Brain microvascular endothelial cell (primary cell): ENCODE measurements around the gene NT5C3B.

Source experiments
- DNase-seq: peaks from one replicate; pipeline ENCODE4 v3.0.0-alpha.2; 2020
- H3K27ac ChIP-seq: fragments of 250-450 bp; sonication (Bioruptor Pico); 2 replicates; pipeline ENCODE4 v1.5.1; 2020; ENCODE audit warnings: mild to moderate bottlenecking, moderate library complexity
- H3K27me3 ChIP-seq: fragments of 250-450 bp; sonication (Bioruptor Pico); replicated peaks from 2 replicates; pipeline ENCODE4 v1.5.1; 2020; ENCODE audit warnings: mild to moderate bottlenecking
- H3K36me3 ChIP-seq: fragments of 250-450 bp; sonication (Bioruptor Pico); replicated peaks from 2 replicates; pipeline ENCODE4 v1.5.1; 2020; ENCODE audit warnings: mild to moderate bottlenecking
- H3K4me3 ChIP-seq: 2 replicates; pipeline ENCODE4 v1.5.1; 2011; ENCODE audit warnings: low read depth, mild to moderate bottlenecking, control low read depth, low read length, moderate library complexity
- CTCF ChIP-seq: IDR thresholded peaks from 2 replicates; pipeline ENCODE4 v1.5.1; 2011; ENCODE audit warnings: low read depth, mild to moderate bottlenecking, moderate library complexity, low read length, control low read depth, inconsistent platforms; ENCODE audit errors: missing control alignments
- in situ Hi-C: cut with HindIII; loops from 2 replicates; pipeline ENCODE4 v1.10.0; 2017; ENCODE audit warnings: low sequenced_read_pairs, low pct_ligation_motif_present

The NT5C3B gene

GRCh38 chr17:41793784-41794539 is 42.1 kb downstream of the NT5C3B start:
- in situ Hi-C loops: no loop called here
- TF ChIP-seq CTCF: peak; percentile 0
- Histone ChIP-seq H3K27me3 (no peaks in the 10 kb centered on the region), H3K27ac (no peak overlapping the region), H3K4me3 (no peak overlapping the region), H3K36me3 (no peaks in the 10 kb centered on the region)
- no peak for DNase-seq

GRCh38 chr17:41792845-41793783 is 42.9 kb downstream of the NT5C3B start:
- H3K27ac ChIP-seq: peak overlapping the region; percentile 43
- no peak for TF ChIP-seq CTCF
- no peaks in the 10 kb centered on the region for H3K36me3 ChIP-seq
- no peaks in the 10 kb centered on the region for H3K27me3 ChIP-seq
- in situ Hi-C loops: no loop called here
- peak; percentile 59 for DNase-seq
- H3K4me3 ChIP-seq: no peak overlapping the region

DNA sequence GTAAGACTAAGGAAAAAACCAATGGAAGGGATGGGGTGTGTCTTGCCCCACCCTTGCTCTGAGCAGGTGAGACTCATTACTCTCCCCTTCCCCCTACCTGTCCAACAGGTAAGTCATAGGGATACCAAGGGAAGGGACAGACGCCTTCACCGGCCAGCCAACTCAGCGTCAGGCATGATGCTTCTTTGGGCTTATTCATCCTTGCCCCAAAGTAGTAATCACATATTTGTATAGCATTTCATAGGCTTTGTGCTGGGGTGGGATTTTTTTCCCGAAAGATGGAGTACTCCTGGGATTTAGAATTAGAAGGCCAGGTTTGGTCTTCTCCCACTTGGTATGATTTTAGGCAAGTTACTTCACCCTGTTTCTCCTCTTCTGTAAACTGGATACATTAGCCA is 49.0 kb downstream of the NT5C3B start:
- in situ Hi-C loops: no loop called here
- Histone ChIP-seq H3K27me3 (no peaks in the 10 kb centered on the region), H3K36me3 (no peaks in the 10 kb centered on the region), H3K27ac (no peak overlapping the region), H3K4me3 (no peak overlapping the region)
- no peak for TF ChIP-seq CTCF
- DNase-seq: no peak

- H3K4me3 ChIP-seq: peak within 1 kb of the TSS; percentile 81
- peak within 1 kb of the TSS; percentile 47 for H3K27ac ChIP-seq
- in situ Hi-C loops: no loop called here
- peak; percentile 10 for TF ChIP-seq CTCF
- no peaks in the 10 kb centered on the region for H3K36me3 ChIP-seq
- peak; percentile 100 for DNase-seq
- no peaks in the 10 kb centered on the region for H3K27me3 ChIP-seq
Measured at GRCh38 chr17:41786227-41787020, 49.6 kb downstream of the NT5C3B start, which contains the start of gene JUP. JUP (minus strand) TSS chr17:41786711; CDS start chr17:41771854, 14,857 bp downstream.

DNA sequence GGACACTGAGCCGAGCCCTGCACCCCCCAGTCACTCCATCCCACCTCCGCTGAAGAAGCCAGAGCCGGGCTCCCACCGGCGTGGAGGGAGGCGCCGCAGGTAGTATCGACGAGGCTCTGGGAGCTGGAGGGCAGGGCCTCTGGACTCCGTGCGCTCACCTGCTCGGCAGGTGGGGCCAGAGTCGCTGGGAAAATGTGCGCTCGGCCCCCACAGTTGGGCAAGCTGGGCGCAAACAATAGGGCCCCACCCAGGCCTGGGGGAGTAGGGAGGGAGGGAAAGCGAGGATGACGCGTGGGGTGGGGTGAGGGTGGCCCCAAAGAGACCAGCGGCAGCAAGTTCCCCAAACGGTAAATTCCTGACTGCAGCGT is 50.2 kb downstream of the NT5C3B start:
- H3K27me3 ChIP-seq: no peaks in the 10 kb centered on the region
- in situ Hi-C loops: no loop called here
- DNase-seq: no peak
- H3K4me3 ChIP-seq: peak overlapping the region; percentile 81
- peak overlapping the region; percentile 47 for H3K27ac ChIP-seq
- TF ChIP-seq CTCF: no peak
- no peaks in the 10 kb centered on the region for H3K36me3 ChIP-seq
